ENCODE results near the gene RAI1. TPM values are rescaled to one million over a fixed set of nuclear protein-coding genes. Genes with fewer than 3 reads are reported as not detected.

RAI1 gene
- total and polyA plus RNA-seq, 10 of the 15 experiments (the other 5 are each of a cell fraction or from before 2014, with no cell fraction given) = 0.66 to 37.7 (median 6.0) TPM

GRCh38 chr17:17653343-17653742 lies 27.9 kb upstream of the RAI1 start:
- POLR2A ChIA-PET = no interaction called here
- no peak overlapping the region for H2AFZ ChIP-seq (ENCODE audit: control insufficient read depth, low read depth, low read length)
- H3K9ac ChIP-seq (ENCODE audit: control insufficient read depth, insufficient read depth, low read length) = no peak overlapping the region
- H4K20me1 ChIP-seq (ENCODE audit: control insufficient read depth, insufficient read depth) = no peaks in the 10 kb centered on the region
- no peaks in the 10 kb centered on the region for H3K36me3 ChIP-seq (ENCODE audit: control insufficient read depth in 2 of 2, insufficient read depth in 2 of 2, low read length in 1 of 2)
- in situ Hi-C loops (cut with MboI) = no loop called here
- intact Hi-C loops (cut with micrococcal nuclease; ENCODE audit: unreplicated experiment) = no loop called here
- H3K9me3 ChIP-seq (replicated peaks; ENCODE audit: control insufficient read depth, insufficient read depth, low read length) = peaks cover 4% of the 10 kb centered on the region; the same call in 1 of the 3 replicates
- no peak overlapping the region for H3K4me3 ChIP-seq
- RAD21 ChIA-PET (ENCODE audit: unreplicated experiment) = no interaction called here
- BruUV-seq (replicated peaks) = no TSS peak
- H3K4me1 ChIP-seq (ENCODE audit: control insufficient read depth, insufficient read depth, low read length) = no peaks in the 10 kb centered on the region
- ATAC-seq = no peak
- no peak overlapping the region for H3K4me2 ChIP-seq (ENCODE audit: control insufficient read depth, insufficient read depth)
- SMC1A ChIA-PET (ENCODE audit: uncharacterized antibody, unreplicated experiment) = interaction anchor here (2.2 kb wide), 1 partner anchor 11 kb away, joined by 8 read pairs; no protein-coding TSS in a partner anchor
- DNase-seq (ENCODE audit: low read depth, low spot score) = no peak
- FAIRE-seq = no peak
- 51% methylated on average over 3 of the region's 3 CpGs for WGBS (ENCODE audit: insufficient coverage, insufficient replicate concordance, low lambda C conversion rate, missing lambda C conversion rate)
- no peaks in the 10 kb centered on the region for H3K79me2 ChIP-seq (ENCODE audit: control insufficient read depth, insufficient read depth, low read length)
- CTCF ChIA-PET = interaction anchor here (0.9 to 1.1 kb wide), 2 partner anchors 8 to 11 kb away, joined by 3 to 5 read pairs; no protein-coding TSS in a partner anchor
- no peak overlapping the region for H3K27ac ChIP-seq (ENCODE audit: control insufficient read depth, insufficient read depth)
- no peaks in the 10 kb centered on the region for H3K27me3 ChIP-seq (replicated peaks in 1 of 2; ENCODE audit: control insufficient read depth in 2 of 2, insufficient read depth in 2 of 2, low read length in 1 of 2)
- TF ChIP-seq RB1 (IDR thresholded peaks at IDR 0.05; ENCODE audit: borderline replicate concordance) (no peak), SP1 (IDR thresholded peaks at IDR 0.05; ENCODE audit: low read depth, low read length) (no peak), RUNX3 (IDR thresholded peaks at IDR 0.05; ENCODE audit: low read length) (no peak), ZNF217 (IDR thresholded peaks at IDR 0.05) (no peak), SMAD5 (IDR thresholded peaks at IDR 0.05; ENCODE audit: low read depth) (no peak), CHD4 (IDR thresholded peaks at IDR 0.05) (no peak), NFIC (IDR thresholded peaks at IDR 0.05; ENCODE audit: low read depth, low read length) (no peak), NBN (IDR thresholded peaks at IDR 0.05) (no peak), NKRF (conservative IDR thresholded peaks at IDR 0.05) (no peak), TARDBP (IDR thresholded peaks at IDR 0.05; ENCODE audit: borderline replicate concordance) (no peak), JUND (IDR thresholded peaks at IDR 0.05; ENCODE audit: low read depth, low read length) (no peak), IKZF1 (conservative IDR thresholded peaks at IDR 0.05) (no peak), YY1 (IDR thresholded peaks at IDR 0.05; ENCODE audit: low read depth, low read length) (no peak), ZBTB4 (CRISPR knock-in tag; IDR thresholded peaks at IDR 0.05) (no peak), RBBP5 (conservative IDR thresholded peaks at IDR 0.05) (no peak), HSF1 (IDR thresholded peaks at IDR 0.05; ENCODE audit: low read depth, low read length) (no peak), E4F1 (IDR thresholded peaks at IDR 0.05; ENCODE audit: borderline replicate concordance, partially characterized antibody) (no peak)
